GM21786 (cell line): Measurements from ENCODE around the gene DOCK11.

Source experiments
- ATAC-seq: cut with Tn5 transposase; IDR thresholded peaks from one replicate; pipeline ENCODE4 v1.9.1; 2021; ENCODE audit not compliant: unreplicated experiment

DOCK11 gene

DNA sequence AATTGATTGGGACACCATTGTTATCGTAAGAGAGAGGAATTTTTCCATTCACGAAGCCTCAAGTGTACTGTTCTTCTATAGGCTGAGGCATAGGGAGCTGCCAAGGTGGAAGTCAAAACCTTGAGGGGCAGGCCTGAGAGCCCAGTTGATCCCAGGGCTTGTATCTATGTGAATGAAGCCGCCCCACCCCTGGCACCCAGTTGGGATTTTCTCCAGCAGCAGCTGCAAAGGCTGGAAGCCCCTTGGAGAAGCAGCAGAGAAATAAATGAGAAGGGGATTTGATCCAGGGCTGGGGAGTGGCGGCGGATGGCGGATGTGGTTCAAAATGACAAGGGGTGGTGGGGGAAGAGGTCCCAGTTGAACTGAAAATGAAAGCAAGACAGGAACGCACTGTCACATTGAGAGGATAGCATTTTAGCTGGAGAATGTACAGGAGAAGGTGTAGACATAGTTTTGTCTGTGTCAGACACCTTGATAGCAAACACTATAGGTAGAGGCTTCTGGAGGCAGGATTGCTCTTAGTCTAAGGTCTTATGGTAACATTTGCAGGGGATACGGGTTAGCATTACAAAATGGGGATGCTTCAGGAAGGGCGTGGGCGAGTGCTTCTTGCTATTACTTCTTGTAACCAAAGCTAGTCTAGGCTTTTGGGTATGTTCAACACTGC, 32.6 kb downstream of the DOCK11 start:
- peak; percentile 63 for ATAC-seq

DNA sequence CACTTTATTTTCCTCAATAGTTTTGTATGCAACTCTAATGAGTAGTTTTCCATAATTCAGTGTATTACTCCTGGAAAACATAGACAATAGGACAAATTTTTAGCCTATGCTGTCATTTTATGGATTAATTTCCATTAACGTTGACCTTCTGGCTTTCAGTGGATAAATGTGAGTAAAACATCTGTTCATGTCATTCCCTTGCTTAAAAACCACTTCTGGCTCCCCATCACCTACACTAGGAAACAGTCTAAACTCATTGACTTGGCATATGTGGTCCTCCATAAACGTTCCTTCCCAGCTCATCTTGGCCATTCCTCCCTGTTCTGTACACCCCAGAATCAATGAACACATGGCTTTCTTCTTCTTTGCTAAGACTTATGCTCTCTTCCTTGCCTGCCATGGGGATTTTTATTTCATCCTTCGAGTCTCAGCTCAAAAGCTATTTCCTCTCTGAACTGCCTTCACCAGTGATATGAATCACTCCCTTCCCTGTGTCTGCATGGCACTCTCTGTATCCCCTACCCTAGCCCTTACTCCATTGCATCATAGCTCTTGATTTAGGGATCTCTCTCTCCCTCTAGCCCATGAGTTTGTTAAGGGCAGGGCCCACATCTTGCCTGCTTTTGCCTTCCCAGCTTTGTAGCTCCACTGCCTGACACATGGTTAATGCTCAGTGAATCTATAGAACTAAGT, 34.8 kb downstream of the DOCK11 start:
- ATAC-seq: no peak

- ATAC-seq: no peak
These were observed 39.3 kb downstream of the DOCK11 start for GRCh38 chrX:118534716-118535493.

DNA sequence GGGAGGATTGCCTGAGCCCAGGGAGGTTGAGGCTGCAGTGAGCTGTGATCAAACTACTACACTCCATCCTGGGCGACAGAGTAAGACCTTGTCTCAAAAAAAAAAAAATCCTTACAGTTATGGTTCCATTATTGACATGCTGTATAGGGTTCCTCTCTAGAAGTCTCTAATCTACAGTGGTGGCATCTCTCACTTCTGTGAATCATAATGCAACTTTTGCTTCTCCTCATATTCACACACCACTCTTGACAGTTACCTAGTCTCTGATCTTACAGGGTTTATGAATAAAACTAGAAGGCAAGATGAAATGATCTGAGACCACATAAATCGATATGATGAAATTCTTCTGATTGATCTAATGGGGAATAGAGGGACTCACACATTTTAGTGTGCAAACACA, 40.6 kb downstream of the DOCK11 start:
- peak; percentile 57 for ATAC-seq

- ATAC-seq: peak; percentile 63
These were observed 41.3 kb downstream of the DOCK11 start for GRCh38 chrX:118536687-118537461.

DNA sequence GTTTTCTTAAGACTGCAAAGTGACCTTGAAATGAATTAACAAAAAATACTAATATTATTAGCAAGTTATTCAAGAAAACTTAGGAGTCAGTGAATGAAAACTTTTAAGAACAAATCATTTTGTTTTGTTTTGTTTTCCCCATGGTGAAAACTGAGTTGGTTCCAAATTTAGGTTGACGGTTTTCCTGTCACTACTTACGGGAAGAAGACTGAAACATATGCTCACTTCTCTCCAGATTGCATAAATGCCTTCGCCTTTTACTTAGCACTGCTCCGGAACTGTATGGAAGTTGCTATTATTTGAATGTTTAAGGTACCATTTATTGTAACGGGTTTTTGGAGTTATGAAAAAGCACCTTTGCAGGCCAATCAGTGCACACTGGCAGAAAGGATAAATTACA, 42.8 kb downstream of the DOCK11 start:
- ATAC-seq: no peak

GRCh38 chrX:118540342-118540741, 44.7 kb downstream of the DOCK11 start:
- no peak for ATAC-seq

GRCh38 chrX:118541482-118541881, 45.9 kb downstream of the DOCK11 start:
- ATAC-seq: no peak

- no peak for ATAC-seq
These were observed 49.9 kb downstream of the DOCK11 start for GRCh38 chrX:118545510-118545909.

DNA sequence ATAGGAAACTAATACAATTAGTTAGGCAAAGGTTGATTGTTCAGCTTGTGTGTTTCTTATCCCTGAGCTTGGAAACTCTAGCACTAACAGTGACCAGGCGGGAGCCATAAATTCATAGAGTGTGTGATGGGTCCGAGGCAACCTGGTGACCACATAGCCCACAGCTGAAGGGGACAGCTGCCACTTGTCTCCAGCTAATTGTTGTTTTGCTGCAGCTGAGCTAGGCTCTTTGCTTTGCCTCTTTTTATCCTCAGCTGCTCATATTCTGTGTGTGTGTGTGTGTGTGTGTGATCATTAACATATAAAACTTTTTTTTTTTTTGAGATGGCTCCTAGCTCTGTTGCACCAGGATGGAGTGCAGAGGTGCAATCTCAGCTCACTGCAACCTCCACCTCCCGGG, 53.2 kb downstream of the DOCK11 start:
- ATAC-seq: no peak

- no peak for ATAC-seq
These were observed 55.2 kb downstream of the DOCK11 start for GRCh38 chrX:118550792-118551191.

DNA sequence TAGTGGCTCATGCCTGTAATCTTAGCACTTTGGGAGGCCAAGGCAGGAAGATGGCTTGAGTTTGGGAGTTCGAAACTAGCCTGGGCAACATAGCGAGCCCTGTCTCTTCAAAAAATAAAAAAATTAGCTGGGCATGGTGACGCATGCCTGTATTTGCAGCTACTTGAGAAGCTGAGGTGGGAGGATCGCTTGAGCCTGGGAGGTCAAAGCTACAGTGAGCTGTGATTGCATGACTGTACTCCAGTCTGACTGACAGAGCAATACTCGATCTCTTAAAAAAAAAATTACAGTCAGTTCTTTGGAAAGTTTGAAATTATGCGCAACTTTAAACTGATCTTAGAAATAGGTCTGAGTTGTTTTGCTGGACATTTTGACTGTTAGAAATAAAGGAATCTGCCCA, 55.8 kb downstream of the DOCK11 start:
- no peak for ATAC-seq

- no peak for ATAC-seq
These were observed 56.7 kb downstream of the DOCK11 start for GRCh38 chrX:118552121-118552900.

DNA sequence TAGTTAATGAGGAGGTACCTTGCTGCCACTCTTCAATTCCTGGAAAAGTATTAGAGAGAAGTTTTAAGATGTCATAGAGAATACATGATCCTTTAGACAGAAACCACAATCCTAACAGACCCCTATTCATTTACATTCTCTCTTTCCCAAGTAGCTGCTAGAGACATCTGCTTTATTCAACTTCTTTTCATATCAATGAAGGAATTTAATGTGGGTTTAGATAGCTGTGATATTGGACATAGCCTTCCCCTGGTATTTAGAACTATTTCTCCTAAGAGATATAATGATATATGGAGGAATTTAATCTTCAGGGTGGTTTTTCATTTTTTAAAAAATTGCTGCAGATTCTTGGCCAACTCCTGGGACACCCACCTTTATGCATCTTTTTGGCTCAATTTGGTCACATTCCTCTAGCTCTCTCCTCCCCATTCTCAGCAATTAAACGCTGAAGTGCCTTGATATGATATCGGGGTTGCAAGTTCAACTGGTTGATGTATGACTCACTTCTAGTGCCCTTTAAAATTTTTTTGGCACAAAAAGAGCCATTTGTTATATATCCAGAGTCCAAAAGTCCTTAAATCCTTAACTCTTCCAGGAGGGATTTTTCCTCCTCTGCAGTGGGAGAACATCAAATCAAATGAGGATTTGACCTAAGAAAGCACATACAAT, 57.6 kb downstream of the DOCK11 start:
- ATAC-seq: no peak

DNA sequence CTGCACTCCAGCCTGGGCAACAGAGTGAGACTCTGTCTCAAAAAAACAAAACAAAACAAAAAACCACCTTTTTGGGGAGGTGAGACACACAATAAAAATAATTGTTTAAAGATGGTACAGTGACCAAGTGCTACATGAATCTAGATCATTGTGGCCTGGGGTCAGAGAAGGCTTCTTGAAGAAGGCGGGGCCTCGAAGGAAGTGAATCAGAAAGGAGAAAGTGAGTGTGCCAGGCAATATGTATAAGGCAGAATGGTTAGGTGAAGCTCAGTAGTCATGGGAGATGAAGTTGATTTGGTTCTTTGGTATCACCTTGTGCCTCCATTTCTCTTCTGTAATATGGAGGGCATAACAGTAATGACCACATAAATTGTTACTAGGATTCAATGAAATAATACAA, 58.9 kb downstream of the DOCK11 start:
- no peak for ATAC-seq

- no peak for ATAC-seq
These were observed 63.3 kb downstream of the DOCK11 start for GRCh38 chrX:118558926-118559325.

GRCh38 chrX:118560489-118560888, 64.9 kb downstream of the DOCK11 start:
- no peak for ATAC-seq

GRCh38 chrX:118562582-118563164, 67.1 kb downstream of the DOCK11 start:
- ATAC-seq: no peak

DNA sequence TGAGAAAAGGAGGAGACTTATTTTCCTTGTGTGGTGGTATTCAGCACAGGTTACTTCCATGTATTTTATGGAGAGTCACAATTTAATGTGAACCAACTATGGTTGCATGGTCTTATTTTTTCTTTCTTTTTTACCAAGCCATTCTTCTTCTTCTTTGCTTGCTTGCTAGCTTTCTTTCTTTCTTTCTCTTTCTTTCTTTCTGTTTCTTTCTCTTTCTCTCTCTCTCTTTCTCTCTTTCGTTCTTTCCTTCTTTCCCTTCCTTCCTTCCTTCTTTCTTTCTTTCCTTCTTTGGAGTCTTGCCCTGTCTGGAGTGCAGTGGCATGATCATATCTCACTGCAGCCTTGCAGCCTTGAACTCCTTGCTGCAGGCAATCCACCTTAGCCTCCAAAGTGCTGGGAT, 68.9 kb downstream of the DOCK11 start:
- ATAC-seq: no peak

DNA sequence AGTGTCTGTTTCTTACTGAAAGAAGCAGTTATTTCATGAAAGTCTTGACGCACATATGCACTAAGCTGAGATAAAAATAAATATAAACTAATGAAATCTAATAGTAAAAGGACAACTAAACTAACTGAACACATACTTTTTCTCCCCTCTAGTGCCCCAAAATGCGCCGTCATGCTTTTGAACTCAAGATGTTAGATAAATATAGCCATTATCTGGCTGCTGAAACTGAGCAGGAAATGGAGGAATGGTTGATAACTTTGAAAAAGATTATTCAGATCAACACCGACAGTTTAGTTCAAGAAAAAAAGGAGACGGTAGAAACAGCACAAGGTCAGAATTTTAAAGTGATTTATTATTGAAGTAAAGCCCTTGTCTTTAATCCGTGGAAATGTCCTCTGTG, 70.2 kb downstream of the DOCK11 start:
- ATAC-seq: no peak
